Limb (tissue), 2 donors: Measurements from ENCODE around the gene RYR2.

Experiments used
- DNase-seq, 2 donors: peaks; one replicate each; pipeline ENCODE4 v3.0.0-alpha.2; 2016; ENCODE audit errors: extremely low spot score in 2 of 2

The RYR2 gene

DNA sequence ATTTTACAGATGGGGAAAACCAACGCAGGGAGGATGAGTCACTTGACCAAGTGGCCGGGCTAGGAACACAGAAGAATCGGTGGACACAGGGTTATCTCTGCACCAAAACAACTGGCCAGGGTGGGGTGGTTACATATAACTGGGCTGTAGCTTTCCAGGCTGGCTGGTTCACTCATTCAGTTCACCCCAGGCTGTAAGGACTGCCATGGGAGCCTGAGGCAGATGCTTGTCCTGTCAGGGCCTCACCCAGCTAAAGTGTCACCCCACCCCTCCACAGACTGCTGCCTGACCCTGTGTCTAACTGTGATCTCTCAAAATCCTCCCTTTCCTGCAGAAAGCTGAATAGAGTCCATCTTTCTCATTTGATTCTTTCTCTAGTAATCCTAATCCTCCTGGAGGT is 387.3 kb downstream of the RYR2 start:
- DNase-seq, result no peak

GRCh38 chr1:237431448-237431847 is 389.5 kb downstream of the RYR2 start:
- DNase-seq, result no peak

DNA sequence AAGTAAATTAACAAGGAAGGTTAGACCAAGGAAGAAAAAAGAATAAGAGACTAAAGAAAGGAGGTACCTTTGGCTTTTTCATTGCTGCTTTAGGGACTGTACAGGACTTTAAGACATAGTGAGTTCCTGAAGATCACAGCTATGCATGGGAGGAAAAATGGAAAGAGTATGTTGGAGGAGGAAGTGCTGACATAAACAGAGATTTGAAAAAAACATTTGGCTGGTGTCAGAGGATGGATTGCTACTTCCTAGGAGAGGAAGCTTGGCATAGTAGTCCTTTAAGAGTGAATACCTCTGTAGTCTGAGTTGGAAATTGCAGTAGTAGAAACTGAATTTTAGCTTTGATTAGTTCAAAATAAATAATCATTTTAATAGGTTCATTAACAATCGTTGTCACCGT is 398.4 kb downstream of the RYR2 start:
- no peak for DNase-seq

- no peak for DNase-seq
Observed at GRCh38 chr1:237444120-237444790, 402.3 kb downstream of the RYR2 start.

- no peak for DNase-seq
Observed at GRCh38 chr1:237448042-237448441, 406.1 kb downstream of the RYR2 start.

GRCh38 chr1:237457573-237457972 is 415.6 kb downstream of the RYR2 start:
- no peak for DNase-seq

- DNase-seq, result no peak
Observed at GRCh38 chr1:237467320-237467719, 425.3 kb downstream of the RYR2 start.

DNA sequence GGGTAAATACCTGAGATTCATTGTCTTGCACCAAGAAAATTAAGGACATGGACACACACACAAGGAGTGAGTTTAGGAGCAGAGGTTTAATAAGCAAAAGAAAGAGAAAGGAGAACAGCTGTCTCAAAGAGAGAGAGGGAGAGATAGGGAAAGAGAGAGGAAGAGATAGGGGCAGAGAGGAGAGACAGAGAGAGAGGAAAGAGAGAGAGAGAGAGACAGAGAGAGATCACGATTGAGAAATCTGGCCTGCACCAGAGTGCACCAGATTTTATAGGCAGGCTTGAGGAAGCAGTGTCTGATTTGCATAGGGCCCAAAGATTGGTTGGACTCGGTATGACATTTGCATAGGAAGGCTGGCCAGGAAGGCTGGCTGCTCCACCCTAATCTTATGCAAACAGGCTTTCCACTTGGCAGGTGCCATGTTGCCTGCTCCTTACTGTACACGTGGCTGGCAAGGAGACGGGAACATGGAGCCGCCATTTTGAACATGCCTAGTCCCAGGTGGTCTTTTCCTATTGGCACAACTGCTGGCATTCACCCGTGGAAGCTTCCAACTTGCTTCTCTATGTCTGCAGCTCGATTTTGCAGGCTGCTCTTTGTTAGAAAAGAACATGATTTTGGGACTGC is 428.8 kb downstream of the RYR2 start:
- no peak for DNase-seq

- no peak for DNase-seq
Observed at GRCh38 chr1:237471377-237471776, 429.4 kb downstream of the RYR2 start.

DNA sequence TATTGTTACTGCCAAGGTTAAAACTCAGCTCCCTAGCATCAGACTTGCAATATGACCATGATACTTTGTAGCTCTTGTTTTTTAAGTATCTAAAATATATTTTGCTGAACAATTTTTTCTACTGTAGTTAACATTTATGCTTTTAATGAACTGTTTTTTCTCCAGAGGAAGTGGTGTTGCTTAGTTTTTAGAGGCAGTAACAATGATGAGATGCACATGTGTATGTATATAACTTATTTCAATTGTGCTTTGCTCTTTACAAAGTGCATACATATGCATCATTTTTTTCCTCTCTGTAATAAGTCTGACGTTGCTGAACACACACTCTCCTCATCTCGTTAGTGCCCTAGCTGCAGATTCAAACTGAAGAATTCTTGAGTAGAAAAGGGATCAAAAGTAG is 430.0 kb downstream of the RYR2 start:
- DNase-seq, result no peak

DNA sequence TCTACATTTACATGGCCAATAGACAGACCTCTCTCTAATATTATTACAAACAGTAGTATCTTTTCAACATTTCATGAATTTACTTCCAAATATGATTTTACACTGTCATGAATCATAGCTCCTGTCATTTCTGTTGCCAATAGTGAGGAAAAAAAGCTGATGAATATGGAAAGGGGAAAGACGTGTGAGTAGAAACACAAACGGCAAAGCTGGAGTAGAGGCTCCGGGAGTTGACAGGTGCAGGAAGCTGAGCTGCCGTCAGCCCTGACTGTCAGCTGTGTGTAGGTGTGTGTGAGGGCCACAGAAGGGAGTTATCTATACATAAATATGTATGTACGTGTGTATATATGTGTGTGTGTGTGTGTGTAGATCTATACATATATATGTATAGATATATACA is 431.9 kb downstream of the RYR2 start:
- no peak for DNase-seq

DNA sequence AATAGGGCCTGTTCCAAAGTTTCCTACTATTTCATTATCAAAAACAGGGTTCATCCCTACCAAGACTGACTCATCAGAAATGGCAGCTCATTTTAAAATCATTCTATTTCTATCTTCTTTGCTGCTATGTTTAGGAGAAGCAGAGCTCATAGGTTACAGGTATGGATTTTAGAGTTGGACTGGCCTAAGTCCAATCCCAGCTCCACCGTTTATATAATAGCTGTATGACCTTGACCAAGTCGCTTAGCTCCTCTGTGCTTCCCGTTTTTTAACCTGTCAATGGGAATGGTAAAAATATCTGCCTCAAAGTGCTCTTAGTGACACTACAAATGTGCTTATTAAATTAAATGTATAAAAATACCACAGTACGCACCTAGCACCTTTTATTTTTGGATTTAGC is 436.1 kb downstream of the RYR2 start:
- DNase-seq, result no peak

- no peak for DNase-seq
Observed at GRCh38 chr1:237478842-237479241, 436.9 kb downstream of the RYR2 start.

DNA sequence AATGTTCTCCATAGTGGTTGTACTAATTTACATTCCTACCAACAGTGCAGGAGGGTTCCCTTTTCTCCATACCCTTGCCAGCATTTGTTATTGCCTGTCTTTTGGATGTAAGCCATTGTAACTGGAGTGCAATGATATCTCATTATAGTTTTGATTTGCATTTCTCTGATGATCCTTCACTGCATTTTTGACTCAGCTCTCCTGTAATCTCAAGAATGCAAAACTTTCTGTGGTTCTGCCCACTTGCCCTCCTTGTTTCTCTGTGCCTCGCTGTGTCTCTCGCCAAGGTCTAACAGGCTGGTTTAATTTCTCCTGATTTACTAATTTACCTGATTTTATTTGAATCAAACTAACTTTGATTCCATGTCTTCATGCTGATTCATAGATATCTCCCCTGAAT is 440.8 kb downstream of the RYR2 start:
- DNase-seq, result no peak

DNA sequence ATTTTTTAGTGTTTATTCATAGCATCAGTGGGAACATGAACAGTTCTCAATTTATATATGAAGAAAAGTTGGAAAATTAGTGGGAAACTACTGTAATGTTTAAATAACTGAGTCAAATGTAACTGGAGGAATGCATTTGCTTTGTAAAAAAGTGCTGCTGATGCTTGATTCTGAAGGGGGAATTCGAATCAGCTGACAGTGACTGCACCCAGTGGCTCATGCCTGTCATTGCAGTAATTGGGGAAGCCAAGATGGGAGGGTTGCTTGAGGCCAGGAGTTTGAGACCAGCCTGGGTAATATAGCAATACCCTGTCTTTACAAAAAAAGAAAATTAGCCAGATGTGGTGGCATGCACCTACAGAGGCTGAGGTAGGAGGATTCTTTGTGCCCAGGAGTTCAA is 450.4 kb downstream of the RYR2 start:
- DNase-seq, result no peak

DNA sequence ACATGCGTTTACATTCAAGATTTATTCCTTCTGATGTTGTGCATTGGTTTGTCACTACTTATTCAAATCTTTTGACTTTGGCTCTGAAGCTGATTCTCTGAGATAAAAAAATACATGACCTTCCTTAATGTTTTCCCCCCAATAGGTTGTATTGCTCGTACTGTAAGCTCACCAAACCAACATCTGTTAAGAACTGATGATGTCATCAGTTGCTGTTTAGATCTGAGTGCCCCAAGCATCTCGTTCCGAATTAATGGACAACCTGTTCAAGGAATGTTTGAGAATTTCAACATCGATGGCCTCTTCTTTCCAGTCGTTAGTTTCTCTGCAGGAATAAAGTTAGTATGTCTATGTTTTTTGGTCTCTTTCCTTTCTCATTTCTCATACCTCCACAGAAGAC is 458.6 kb downstream of the RYR2 start:
- no peak for DNase-seq

- no peak for DNase-seq
Observed at GRCh38 chr1:237503292-237503691, 461.3 kb downstream of the RYR2 start.

DNA sequence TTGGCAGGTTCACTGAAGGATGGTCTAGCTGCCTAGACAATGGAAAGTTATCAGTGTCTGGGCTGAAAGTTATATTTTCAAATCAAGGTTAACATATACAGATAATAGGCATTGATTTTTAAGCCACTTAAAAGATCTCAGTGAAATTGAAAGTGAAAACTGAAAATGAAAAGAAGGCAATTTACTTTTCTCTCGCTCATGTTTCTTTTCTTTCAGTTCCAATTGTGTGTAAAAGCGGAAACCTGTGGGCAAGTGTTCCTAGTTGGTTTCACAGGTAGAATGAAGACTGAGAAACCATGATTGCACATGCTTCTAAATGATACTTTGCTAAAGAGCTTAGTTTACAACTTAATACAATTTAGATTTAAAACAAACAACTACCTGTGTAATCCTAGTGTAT is 465.0 kb downstream of the RYR2 start:
- DNase-seq, result no peak

GRCh38 chr1:237509748-237510147 is 467.8 kb downstream of the RYR2 start:
- DNase-seq, result no peak

GRCh38 chr1:237525102-237525501 is 483.1 kb downstream of the RYR2 start:
- DNase-seq, result no peak

DNA sequence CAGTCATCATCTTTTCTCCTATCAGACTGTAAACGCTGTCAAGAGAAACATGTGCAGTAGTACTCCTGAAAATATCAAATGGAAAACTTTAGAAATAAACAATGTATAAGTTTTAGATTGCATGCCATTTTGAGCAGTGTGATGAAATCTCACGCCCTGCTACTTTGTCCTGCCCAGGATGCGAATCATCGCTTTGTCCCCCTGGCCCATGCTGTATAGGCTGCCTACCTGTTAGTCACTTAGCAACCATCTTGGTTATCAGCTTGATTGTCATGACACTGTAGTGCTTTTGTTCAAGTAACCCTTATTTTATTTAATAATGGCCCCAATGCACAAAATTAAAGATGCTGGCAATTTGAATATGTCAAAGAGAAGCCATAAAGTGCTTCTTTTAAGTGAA is 485.8 kb downstream of the RYR2 start:
- no peak for DNase-seq

- no peak for DNase-seq
Observed at GRCh38 chr1:237528545-237528944, 486.6 kb downstream of the RYR2 start.

DNA sequence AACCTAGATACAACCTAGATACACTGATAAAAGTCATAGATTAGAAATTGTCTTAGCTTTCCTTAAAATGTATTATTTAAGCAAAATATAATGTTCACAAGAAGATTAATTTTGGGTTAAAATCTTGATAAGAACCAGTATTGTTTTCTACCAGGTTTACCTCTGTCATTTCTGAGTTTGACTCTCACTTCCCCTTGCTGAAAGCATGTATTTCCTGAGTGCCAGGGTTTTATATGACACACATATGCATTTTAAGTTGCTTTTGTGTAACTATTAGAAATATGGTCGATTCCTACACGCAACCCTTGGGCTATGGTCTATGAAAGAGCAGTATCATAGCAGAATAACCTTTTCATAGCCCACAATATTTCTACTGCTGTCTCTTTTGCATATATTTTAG is 497.1 kb downstream of the RYR2 start:
- DNase-seq, result no peak
